Endothelial cell of umbilical vein (primary cell): Measurements from ENCODE around the gene GZF1.

ENCODE experiments used
- EZH2 ChIP-seq: IDR thresholded peaks from 2 replicates; pipeline ENCODE4 v1.6.1; 2012; ENCODE audit warnings: borderline replicate concordance, low read depth, mild to moderate bottlenecking, moderate library complexity, low read length, inconsistent platforms; ENCODE audit not compliant: severe bottlenecking
- JUN ChIP-seq: IDR thresholded peaks from 2 replicates; pipeline ENCODE4 v1.6.1; 2011; ENCODE audit warnings: borderline replicate concordance, low read depth; ENCODE audit not compliant: insufficient read length, insufficient read depth
- POLR2A ChIP-seq: IDR thresholded peaks from 2 replicates; pipeline ENCODE4 v1.6.1; 2012; ENCODE audit warnings: low read depth, mild to moderate bottlenecking, control low read depth, low read length
- POLR2AphosphoS5 ChIP-seq: IDR thresholded peaks from 2 replicates; pipeline ENCODE4 v1.6.1; 2012; ENCODE audit warnings: low read depth, mild to moderate bottlenecking, control low read depth, low read length, moderate library complexity; ENCODE audit not compliant: insufficient read depth
- TF ChIP-seq, protein P1 (sequence below), 2 donors: IDR thresholded peaks; 1 replicate in 1 of 2; 2 replicates in 1 of 2; pipeline ENCODE4 v1.5.1; 2011; ENCODE audit warnings: low read length in 2 of 2, mild to moderate bottlenecking in 2 of 2, moderate library complexity in 2 of 2, control low read depth in 1 of 2, inconsistent platforms in 1 of 2, low read depth in 1 of 2; ENCODE audit not compliant: insufficient read depth in 1 of 2; ENCODE audit errors: extremely low read depth in 1 of 2

DNA sequence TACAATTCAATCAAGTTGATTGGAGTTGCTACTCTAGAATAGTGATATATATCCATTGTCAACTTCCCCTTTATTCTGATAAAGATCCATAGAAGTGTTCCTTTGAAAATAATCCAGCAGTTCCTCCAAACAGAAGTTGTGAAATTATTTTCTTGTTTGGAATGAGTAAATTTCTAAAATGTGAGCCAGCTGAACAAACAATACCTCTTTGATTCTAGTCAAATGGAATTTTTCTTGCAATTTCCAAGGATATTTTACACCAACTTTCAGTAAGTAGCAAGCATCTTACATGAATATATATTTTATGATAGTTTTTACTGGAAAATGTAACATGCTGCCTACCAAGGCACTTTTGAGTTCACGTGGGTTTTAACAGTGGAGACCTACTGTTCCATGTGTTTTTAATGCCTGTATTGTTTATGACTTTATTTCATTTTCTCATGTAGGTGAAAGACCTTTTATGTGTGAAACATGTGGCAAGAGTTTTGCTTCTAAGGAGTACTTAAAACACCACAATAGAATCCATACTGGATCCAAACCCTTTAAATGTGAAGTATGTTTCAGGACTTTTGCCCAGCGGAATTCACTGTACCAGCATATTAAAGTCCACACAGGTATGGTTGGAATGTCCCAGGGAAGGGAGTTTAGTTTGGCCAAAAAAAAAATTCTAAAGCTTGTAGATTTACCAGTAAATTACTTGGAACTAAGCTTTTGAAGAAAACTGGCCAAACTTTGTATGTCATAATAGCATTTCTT is 6.5 kb downstream of the GZF1 start:
- TF ChIP-seq, protein P1, sequence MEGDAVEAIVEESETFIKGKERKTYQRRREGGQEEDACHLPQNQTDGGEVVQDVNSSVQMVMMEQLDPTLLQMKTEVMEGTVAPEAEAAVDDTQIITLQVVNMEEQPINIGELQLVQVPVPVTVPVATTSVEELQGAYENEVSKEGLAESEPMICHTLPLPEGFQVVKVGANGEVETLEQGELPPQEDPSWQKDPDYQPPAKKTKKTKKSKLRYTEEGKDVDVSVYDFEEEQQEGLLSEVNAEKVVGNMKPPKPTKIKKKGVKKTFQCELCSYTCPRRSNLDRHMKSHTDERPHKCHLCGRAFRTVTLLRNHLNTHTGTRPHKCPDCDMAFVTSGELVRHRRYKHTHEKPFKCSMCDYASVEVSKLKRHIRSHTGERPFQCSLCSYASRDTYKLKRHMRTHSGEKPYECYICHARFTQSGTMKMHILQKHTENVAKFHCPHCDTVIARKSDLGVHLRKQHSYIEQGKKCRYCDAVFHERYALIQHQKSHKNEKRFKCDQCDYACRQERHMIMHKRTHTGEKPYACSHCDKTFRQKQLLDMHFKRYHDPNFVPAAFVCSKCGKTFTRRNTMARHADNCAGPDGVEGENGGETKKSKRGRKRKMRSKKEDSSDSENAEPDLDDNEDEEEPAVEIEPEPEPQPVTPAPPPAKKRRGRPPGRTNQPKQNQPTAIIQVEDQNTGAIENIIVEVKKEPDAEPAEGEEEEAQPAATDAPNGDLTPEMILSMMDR (IDR thresholded peaks at IDR 0.05; ENCODE audit: extremely low read depth in 1 of 2, insufficient read depth in 1 of 2, low read depth in 1 of 2, low read length in 2 of 2): no peak
- TF ChIP-seq POLR2A: no peak
- no peak for TF ChIP-seq EZH2
- no peak for TF ChIP-seq POLR2AphosphoS5
- TF ChIP-seq JUN: no peak
